OCI-LY3 (cell line): Measurements from ENCODE around the gene DOCK4.
A peak's percentile ranks its signal among the peaks of the same experiment; 100 is the strongest.

ENCODE experiments used
- H2AFZ ChIP-seq: fragments of 200-600, 300-600 bp; shearing (Covaris generic); 2 replicates; pipeline ENCODE4 v1.6.0; 2014; ENCODE audit warnings: antibody characterized with exemption, low read depth, low read length
- H3K27ac ChIP-seq: fragments of 200-600, 300-600 bp; sonication (generic); 2 replicates; pipeline ENCODE4 v1.5.1; 2014; ENCODE audit warnings: mild to moderate bottlenecking, low read length, moderate library complexity, mixed read lengths
- H3K27me3 ChIP-seq: fragments of 200-600, 300-600 bp; sonication (generic); 2 replicates; pipeline ENCODE4 v1.6.1; 2014; ENCODE audit warnings: low read depth, low read length, mixed read lengths
- H3K36me3 ChIP-seq: fragments of 200-600, 300-600 bp; sonication (generic); replicated peaks from 2 replicates; pipeline ENCODE3; 2014; ENCODE audit warnings: low read depth, low read length, mixed read lengths
- H3K4me1 ChIP-seq: fragments of 300-600, 200-600 bp; sonication (generic); 2 replicates; pipeline ENCODE4 v1.6.1; 2014; ENCODE audit warnings: low read length, mixed read lengths
- H3K4me2 ChIP-seq: fragments of 200-600, 300-600 bp; sonication (generic); 2 replicates; pipeline ENCODE4 v1.6.1; 2014; ENCODE audit warnings: low read length, mixed read lengths
- H3K4me3 ChIP-seq: fragments of 300-600, 200-600 bp; sonication (generic); 2 replicates; pipeline ENCODE4 v1.5.1; 2014; ENCODE audit warnings: antibody characterized with exemption, mild to moderate bottlenecking, low read length, moderate library complexity
- H3K79me2 ChIP-seq: fragments of 300-600, 200-600 bp; shearing (Covaris generic); 2 replicates; pipeline ENCODE4 v1.6.1; 2014; ENCODE audit warnings: mild to moderate bottlenecking, low read length, mixed read lengths
- H3K9ac ChIP-seq: fragments of 300-600, 200-600 bp; shearing (Covaris generic); 2 replicates; pipeline ENCODE4 v1.6.0; 2014; ENCODE audit warnings: mild to moderate bottlenecking, low read length, moderate library complexity
- H3K9me3 ChIP-seq: fragments of 200-600, 300-600 bp; shearing (Covaris generic); 2 replicates; pipeline ENCODE4 v1.6.1; 2014; ENCODE audit warnings: low read length, mixed read lengths; ENCODE audit not compliant: insufficient read depth
- H4K20me1 ChIP-seq: fragments of 200-600, 300-600 bp; sonication (generic); 2 replicates; pipeline ENCODE4 v1.6.1; 2016; ENCODE audit warnings: low read length, mixed read lengths; ENCODE audit not compliant: insufficient read depth
- CTCF ChIP-seq: fragments of 200-600, 300-600 bp; sonication (generic); IDR thresholded peaks from 2 replicates; pipeline ENCODE4 v1.5.1; 2014; ENCODE audit warnings: antibody characterized with exemption, low read length, low read depth
- EZH2phosphoT487 ChIP-seq: fragments of 200-600 bp; shearing (Covaris generic); IDR thresholded peaks from 2 replicates; pipeline ENCODE4 v1.6.1; 2018; ENCODE audit warnings: antibody characterized with exemption, mixed run types, low read depth

DOCK4 gene

GRCh38 chr7:111765751-111766643 is 440.2 kb downstream of the DOCK4 start:
- H3K4me1 ChIP-seq = peaks cover 7% of the 10 kb centered on the region
- no peaks in the 10 kb centered on the region for H4K20me1 ChIP-seq
- no peak overlapping the region for H3K4me2 ChIP-seq
- no peak overlapping the region for H3K4me3 ChIP-seq
- H3K27me3 ChIP-seq = no peaks in the 10 kb centered on the region
- H2AFZ ChIP-seq = no peak overlapping the region
- no peak overlapping the region for H3K27ac ChIP-seq
- H3K9ac ChIP-seq = no peak overlapping the region
- TF ChIP-seq CTCF = no peak
- TF ChIP-seq EZH2phosphoT487 = no peak
- H3K79me2 ChIP-seq = no peaks in the 10 kb centered on the region
- H3K9me3 ChIP-seq = no peaks in the 10 kb centered on the region
- no peaks in the 10 kb centered on the region for H3K36me3 ChIP-seq

GRCh38 chr7:111763221-111763801 is 442.9 kb downstream of the DOCK4 start:
- Histone ChIP-seq H3K9ac (no peak overlapping the region), H3K4me2 (no peak overlapping the region), H3K27ac (no peak overlapping the region), H3K36me3 (no peaks in the 10 kb centered on the region), H4K20me1 (no peaks in the 10 kb centered on the region), H3K9me3 (no peaks in the 10 kb centered on the region), H3K27me3 (no peaks in the 10 kb centered on the region), H3K79me2 (no peaks in the 10 kb centered on the region), H3K4me1 (peaks cover 7% of the 10 kb centered on the region), H2AFZ (no peak overlapping the region), H3K4me3 (no peak overlapping the region)
- TF ChIP-seq CTCF (peak; percentile 43), EZH2phosphoT487 (no peak)

GRCh38 chr7:111762799-111763198 is 443.4 kb downstream of the DOCK4 start:
- H3K36me3 ChIP-seq = no peaks in the 10 kb centered on the region
- no peaks in the 10 kb centered on the region for H3K27me3 ChIP-seq
- TF ChIP-seq EZH2phosphoT487 (no peak), CTCF (no peak)

GRCh38 chr7:111762211-111762610 is 444.0 kb downstream of the DOCK4 start:
- Histone ChIP-seq H3K79me2 (no peaks in the 10 kb centered on the region), H3K9me3 (no peaks in the 10 kb centered on the region), H3K4me2 (peak overlapping the region; percentile 21; the same call in 1 of the 2 replicates), H3K9ac (no peak overlapping the region), H3K36me3 (no peaks in the 10 kb centered on the region), H2AFZ (no peak overlapping the region), H3K27ac (no peak overlapping the region), H4K20me1 (no peaks in the 10 kb centered on the region), H3K4me3 (no peak overlapping the region), H3K27me3 (no peaks in the 10 kb centered on the region), H3K4me1 (peaks cover 7% of the 10 kb centered on the region)
- no peak for TF ChIP-seq EZH2phosphoT487
- TF ChIP-seq CTCF = no peak

More at GRCh38 chr7:111762799-111763198, 443.4 kb downstream of the DOCK4 start:
- Histone ChIP-seq H3K4me2 (no peak overlapping the region), H2AFZ (no peak overlapping the region), H3K79me2 (no peaks in the 10 kb centered on the region), H3K9me3 (no peaks in the 10 kb centered on the region), H3K4me3 (no peak overlapping the region), H3K9ac (no peak overlapping the region), H3K4me1 (peaks cover 7% of the 10 kb centered on the region), H3K27ac (no peak overlapping the region), H4K20me1 (no peaks in the 10 kb centered on the region)
